GM03348 (cell line): Measurements from ENCODE around the gene ZBTB24.
A peak's percentile ranks its signal among the peaks of the same experiment; 100 is the strongest.

ENCODE experiments used
- DNase-seq: peaks from one replicate; pipeline ENCODE4 v3.0.0; 2012; ENCODE audit warnings: low spot score

Gene ZBTB24

DNA sequence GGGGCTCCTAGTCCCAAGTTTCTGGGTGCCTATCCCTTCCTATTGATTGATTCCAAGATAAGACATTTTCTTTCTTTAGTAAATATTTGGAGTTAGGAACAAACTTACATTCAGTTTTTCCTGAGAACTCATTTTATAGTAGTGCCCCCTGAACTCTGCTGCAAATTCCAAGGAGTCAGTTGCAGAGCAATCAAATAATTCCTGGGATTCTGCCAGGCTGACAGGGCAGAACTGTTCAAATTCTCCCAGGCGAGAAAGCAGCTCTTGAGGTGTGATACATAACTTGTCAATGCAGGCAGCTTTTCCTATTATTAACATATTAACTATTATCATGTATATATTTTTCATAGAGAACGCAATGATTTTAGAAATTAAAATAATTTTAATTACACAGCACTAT, 15.9 kb upstream of the ZBTB24 start:
- DNase-seq = no peak

- no peak for DNase-seq
Observed at GRCh38 chr6:109498052-109498451, 15.0 kb upstream of the ZBTB24 start.

- DNase-seq = peak; percentile 51
Observed at GRCh38 chr6:109496036-109496772, 13.2 kb upstream of the ZBTB24 start.

GRCh38 chr6:109493865-109494264, 10.8 kb upstream of the ZBTB24 start:
- no peak for DNase-seq

- no peak for DNase-seq
Observed at GRCh38 chr6:109491207-109491938, 8.4 kb upstream of the ZBTB24 start.

- no peak for DNase-seq
Observed at GRCh38 chr6:109490713-109491112, 7.7 kb upstream of the ZBTB24 start.

DNA sequence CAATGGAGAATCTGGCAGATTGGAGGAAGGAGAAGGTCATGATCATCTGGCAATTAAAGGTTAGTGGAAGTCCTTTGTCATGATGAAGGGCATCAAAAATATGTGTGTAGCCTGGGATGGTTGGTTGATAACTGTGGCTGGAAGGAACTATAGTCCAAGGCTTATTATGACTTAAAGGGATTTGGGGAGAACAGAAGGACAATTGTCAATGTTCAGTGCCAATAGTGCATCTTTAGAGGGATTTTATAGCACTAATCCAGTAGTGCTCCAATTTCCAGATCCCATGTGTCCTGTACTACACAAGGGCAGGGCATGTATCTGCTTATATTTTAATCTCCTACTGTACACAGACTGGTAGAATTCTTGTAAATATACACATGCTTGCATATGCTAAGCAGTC, 5.0 kb upstream of the ZBTB24 start:
- no peak for DNase-seq

DNA sequence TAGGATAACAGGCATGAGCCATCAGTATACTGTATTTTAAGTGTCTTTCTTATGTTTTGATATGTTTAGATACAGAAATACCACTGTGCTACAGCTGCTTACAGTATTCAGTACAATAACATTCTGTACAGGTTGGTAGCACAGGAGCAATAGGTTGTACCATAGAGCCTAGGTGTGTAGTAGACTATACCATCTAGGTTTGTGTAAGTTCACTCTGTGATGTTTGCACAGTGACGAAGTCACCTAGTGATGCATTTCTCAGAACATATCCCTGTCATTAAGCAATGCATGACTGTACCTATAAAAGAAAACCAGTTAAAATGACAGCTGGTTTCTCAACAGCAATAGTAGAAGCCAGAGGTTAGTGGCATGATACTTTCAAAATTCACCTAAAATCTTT, 3.0 kb upstream of the ZBTB24 start:
- no peak for DNase-seq

DNA sequence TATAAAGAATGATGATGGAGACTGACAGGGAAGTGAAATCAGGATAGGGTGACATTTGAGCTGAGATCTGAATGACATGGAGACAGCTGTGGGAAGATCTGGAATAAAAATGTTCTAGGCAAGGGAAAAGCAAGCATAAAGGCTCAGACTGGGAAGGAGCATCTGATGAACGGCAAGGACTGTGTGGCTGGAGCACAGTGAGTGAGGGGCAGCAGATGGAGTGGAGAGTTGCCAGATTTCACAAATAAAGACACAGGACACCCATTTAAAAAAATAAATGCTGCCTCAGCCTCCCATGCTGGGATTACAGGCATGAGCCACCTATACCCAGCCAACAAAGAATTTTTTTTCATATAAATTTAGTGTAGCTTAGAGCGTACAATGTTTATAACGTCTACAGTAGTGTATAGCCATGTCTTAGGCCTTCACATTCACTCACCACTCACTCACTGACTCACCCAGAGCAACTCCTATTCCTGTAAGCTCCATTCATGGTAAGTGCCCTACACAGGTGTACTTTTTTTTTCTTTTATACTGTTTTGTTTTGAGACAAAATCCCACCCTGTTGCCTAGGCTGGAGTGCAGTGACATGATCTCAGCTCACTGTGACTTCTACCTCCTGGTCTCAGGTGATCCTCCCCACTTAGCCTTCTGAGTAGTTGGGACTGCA, 2.4 kb upstream of the ZBTB24 start:
- DNase-seq = no peak

DNA sequence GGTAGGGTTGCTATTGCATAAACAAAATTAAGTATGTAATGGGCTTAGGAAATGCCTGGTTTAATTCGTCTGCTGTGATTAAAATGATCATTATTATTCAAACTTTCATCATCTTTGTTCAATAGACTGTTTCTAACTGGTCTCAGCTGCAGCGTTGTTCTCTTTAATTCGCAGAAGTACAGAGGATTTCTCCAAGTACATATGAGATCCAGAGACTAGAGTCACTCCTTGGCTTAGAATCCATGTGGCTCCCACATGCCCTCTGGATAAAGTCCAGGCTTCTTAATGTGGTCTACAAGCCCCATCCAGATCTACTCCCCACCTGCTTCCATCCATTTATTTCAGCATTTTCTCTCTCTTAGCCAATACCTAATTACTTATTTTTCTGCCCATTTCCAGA, 1.1 kb upstream of the ZBTB24 start:
- no peak for DNase-seq

- no peak for DNase-seq
Observed at GRCh38 chr6:109483735-109484057, 677 bp upstream of the ZBTB24 start.

- DNase-seq = no peak
Observed at GRCh38 chr6:109480993-109481480, 2.0 kb downstream of the ZBTB24 start.

GRCh38 chr6:109478841-109479624, 4.0 kb downstream of the ZBTB24 start:
- DNase-seq = no peak

DNA sequence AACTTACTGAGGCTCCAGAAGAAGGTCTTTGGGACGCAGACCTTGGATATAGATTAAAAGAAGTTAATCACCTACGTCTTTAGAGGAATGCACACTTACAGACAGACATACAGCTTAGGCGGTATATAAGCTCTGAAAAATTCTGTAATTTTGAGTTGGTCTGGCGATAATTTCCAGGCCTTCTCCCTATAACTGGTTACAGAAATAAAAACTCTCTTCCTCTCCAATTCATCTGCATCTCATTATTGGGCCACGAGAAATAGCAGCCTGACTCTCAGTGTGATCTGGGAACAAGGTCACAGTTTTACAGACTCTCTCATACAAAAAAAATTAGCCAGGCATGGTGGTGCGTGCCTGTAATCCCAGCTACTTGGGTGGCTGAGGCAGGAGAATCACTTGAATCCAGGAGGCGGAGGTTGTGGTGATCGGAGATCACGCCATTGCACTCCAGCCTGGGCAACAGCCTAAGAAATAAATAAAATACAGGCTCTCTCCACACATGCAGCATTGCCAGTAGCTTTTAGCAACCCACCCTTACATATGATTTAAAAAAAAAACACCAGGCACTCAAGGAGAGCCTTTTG, 4.7 kb downstream of the ZBTB24 start:
- no peak for DNase-seq

DNA sequence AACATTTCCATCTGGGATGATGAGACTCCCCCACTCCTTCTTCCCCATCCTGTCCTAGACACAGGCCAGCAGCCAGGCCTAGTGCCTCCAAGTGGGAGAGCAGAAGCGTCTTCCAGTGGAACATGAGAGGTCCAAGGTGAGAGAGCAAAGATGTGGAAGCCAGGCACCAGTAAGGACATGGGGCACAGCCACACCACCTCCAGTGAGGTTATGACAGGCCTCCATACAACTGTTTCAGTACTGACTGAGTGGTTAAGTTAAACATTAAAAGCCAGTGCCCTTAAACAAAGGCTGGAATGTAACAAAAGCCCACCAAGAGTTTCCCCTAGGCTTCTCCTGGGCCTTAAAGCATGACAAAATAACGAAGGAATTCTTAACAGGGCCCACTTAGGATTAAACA, 5.3 kb downstream of the ZBTB24 start:
- no peak for DNase-seq

DNA sequence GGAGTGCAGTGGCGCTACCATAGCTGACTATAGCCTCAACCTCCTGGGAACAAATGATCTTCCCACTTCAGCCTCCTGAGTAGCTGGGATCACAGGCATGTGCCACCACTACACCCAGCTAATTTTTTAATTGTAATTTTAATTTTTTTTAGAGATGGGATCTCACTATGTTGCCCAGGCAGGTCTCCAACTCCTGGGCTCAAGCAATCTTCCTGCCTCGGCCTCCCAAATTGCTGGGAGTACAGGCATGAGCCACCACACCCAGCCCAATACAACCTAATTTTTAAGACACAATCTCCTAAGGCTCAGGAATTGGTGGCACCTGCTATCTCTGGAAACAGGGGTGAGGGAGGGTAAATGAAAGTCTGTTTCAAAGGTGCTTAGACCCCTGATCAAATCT, 5.8 kb downstream of the ZBTB24 start:
- DNase-seq = no peak

- DNase-seq = no peak
Observed at GRCh38 chr6:109475625-109476024, 7.4 kb downstream of the ZBTB24 start.

DNA sequence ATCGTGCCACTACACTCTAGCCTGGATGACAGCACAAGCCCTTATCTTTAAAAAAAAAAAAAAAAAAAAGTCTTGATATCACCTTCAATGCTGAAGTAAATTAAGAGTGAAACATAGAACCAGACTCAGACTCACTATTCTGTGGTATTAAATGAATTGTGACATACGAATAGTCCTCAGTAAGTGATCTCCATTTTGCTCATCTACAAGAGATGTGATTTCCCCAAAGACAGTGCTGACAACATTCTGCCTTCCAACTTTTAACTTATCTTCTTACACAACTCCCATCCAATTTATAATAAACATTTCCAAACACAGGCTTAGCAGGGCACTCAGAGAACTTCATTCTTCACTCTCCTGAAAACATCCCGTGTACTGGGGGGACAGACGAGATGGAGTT, 8.0 kb downstream of the ZBTB24 start:
- DNase-seq = no peak

- DNase-seq = no peak
Observed at GRCh38 chr6:109473120-109473519, 9.9 kb downstream of the ZBTB24 start.

- DNase-seq = no peak
Observed at GRCh38 chr6:109472132-109472995, 10.7 kb downstream of the ZBTB24 start.
